ENCODE data around the gene TSEN34. TPM values are rescaled to one million over a fixed set of nuclear protein-coding genes. Genes with fewer than 3 reads are reported as not detected.
A peak's percentile ranks its signal among the peaks of the same experiment; 100 is the strongest.

The TSEN34 gene
- total RNA-seq, 1 experiment from 2014 or later = 32.0 TPM

DNA sequence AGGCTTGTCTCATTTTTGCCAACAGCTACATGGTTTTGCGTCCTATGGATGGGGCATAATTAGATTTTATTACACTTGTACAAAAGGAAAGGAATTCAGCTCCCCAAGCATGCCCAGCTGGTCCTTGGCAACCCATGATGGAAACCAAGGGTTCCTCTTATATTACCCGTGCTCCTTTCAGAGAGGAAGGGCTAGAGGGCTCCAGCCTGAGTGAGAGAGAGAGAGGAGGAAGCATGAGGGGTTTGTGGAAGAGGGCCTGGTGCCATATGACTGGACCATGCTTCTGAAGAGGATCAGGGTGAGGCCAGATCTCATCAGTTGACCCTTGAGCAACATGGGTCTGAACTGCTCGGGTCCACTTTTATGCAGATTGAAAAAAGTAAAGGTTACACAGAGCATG lies 6.0 kb downstream of the TSEN34 start:
- TF ChIP-seq SMAD3 (CRISPR knock-in tag; IDR thresholded peaks at IDR 0.05; ENCODE audit: borderline replicate concordance) = no peak
- no peak overlapping the region; the same call in 1 of the 2 replicates for H3K27ac Mint-ChIP-seq
- H3K4me1 Mint-ChIP-seq = peaks cover 27% of the 10 kb centered on the region
- DNase-seq (ENCODE audit: low spot score) (no peak), ATAC-seq (no peak)
- no peaks in the 10 kb centered on the region for H3K27me3 Mint-ChIP-seq (ENCODE audit: low read depth)
- ChIA-PET POLR2A (no interaction called here), CTCF (interaction anchor here (1.0 kb wide), 1 partner anchor 17 kb away, joined by 3 read pairs; no protein-coding TSS in a partner anchor)
- no peaks in the 10 kb centered on the region for H3K9me3 Mint-ChIP-seq
- peaks cover 44% of the 10 kb centered on the region for H3K36me3 Mint-ChIP-seq
- H3K4me3 Mint-ChIP-seq = no peak overlapping the region

DNA sequence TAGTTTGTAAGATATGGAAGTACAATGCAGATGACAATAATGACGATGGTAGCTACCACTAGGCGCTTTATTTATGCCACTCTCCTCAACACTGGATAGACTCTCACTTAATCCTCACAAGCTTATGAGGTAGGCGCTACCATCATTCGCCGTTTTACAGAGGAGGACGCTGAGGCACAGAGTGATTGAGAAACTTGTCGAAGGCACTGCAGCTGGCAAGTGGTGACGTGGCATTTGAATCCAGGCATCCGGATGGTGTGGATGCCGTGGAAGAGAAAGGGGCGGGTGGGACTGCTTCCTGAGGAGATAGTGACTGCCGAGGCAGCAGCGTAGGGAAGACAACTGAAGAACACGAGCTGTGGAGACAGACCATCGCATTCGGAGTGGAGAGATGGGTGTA lies 8.3 kb downstream of the TSEN34 start:
- H3K4me1 Mint-ChIP-seq = peaks cover 39% of the 10 kb centered on the region
- no peak for TF ChIP-seq FOXJ3 (CRISPR knock-in tag; IDR thresholded peaks at IDR 0.05; ENCODE audit: borderline replicate concordance)
- TF ChIP-seq, protein P1, sequence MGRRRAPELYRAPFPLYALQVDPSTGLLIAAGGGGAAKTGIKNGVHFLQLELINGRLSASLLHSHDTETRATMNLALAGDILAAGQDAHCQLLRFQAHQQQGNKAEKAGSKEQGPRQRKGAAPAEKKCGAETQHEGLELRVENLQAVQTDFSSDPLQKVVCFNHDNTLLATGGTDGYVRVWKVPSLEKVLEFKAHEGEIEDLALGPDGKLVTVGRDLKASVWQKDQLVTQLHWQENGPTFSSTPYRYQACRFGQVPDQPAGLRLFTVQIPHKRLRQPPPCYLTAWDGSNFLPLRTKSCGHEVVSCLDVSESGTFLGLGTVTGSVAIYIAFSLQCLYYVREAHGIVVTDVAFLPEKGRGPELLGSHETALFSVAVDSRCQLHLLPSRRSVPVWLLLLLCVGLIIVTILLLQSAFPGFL (CRISPR knock-in tag; IDR thresholded peaks at IDR 0.05; ENCODE audit: borderline replicate concordance) = no peak
- no peak for TF ChIP-seq SOX15 (CRISPR knock-in tag; IDR thresholded peaks at IDR 0.05)
- no peaks in the 10 kb centered on the region for H3K27me3 Mint-ChIP-seq (ENCODE audit: low read depth)
- no peak for ATAC-seq
- ChIA-PET POLR2A (interaction anchor here (2.0 kb wide), 1 partner anchor 9 kb away, joined by 7 read pairs; no protein-coding TSS in a partner anchor), CTCF (interaction anchor here (0.6 to 1.2 kb wide), 2 partner anchors 11 to 946 kb away, joined by 3 to 6 read pairs; partner anchors contain the start of gene MBOAT7)
- H3K36me3 Mint-ChIP-seq = peaks cover 49% of the 10 kb centered on the region
- no peaks in the 10 kb centered on the region for H3K9me3 Mint-ChIP-seq
- H3K27ac Mint-ChIP-seq = peak overlapping the region; percentile 96
- DNase-seq (ENCODE audit: low spot score) = no peak
- H3K4me3 Mint-ChIP-seq = peak overlapping the region; percentile 100

DNA sequence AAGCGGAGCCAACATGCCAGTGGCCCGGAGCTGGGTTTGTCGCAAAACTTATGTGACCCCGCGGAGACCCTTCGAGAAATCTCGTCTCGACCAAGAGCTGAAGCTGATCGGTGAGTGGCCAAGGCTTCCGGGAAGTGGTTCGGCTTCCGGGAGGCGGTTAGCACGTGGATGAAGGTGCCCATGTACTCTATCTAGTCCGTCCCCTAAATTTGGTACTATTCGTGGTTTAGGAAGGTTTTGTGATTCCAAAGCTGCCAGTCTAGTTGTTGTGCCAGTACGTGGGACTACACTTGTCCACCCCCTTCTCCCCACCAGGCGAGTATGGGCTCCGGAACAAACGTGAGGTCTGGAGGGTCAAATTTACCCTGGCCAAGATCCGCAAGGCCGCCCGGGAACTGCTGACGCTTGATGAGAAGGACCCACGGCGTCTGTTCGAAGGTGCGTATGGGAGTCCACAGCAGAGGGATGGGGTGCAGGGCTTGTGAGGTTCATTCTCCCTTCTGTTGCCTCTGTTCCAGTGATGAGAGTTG lies 10.1 kb downstream of the TSEN34 start:
- H3K4me3 Mint-ChIP-seq = peak overlapping the region; percentile 100
- TF ChIP-seq, protein P2, sequence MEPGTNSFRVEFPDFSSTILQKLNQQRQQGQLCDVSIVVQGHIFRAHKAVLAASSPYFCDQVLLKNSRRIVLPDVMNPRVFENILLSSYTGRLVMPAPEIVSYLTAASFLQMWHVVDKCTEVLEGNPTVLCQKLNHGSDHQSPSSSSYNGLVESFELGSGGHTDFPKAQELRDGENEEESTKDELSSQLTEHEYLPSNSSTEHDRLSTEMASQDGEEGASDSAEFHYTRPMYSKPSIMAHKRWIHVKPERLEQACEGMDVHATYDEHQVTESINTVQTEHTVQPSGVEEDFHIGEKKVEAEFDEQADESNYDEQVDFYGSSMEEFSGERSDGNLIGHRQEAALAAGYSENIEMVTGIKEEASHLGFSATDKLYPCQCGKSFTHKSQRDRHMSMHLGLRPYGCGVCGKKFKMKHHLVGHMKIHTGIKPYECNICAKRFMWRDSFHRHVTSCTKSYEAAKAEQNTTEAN (CRISPR knock-in tag; IDR thresholded peaks at IDR 0.05) = 0 out of 2 replicates have a peak, but pooled peaks have one; percentile 26
- TF ChIP-seq ZNF219 (CRISPR knock-in tag; IDR thresholded peaks at IDR 0.05; ENCODE audit: borderline replicate concordance) (no peak), MYBL2 (CRISPR knock-in tag; IDR thresholded peaks at IDR 0.05) (peak; percentile 53; the same call in 1 of the 2 replicates), IRF2 (CRISPR knock-in tag; IDR thresholded peaks at IDR 0.05; ENCODE audit: borderline replicate concordance, low read depth) (no peak)
- CTCF ChIA-PET = interaction anchor here (0.6 to 0.9 kb wide), 2 partner anchors 10 to 392 kb away, joined by 3 to 4 read pairs; partner anchors contain the start of gene TSEN34
- H3K27ac Mint-ChIP-seq = peak overlapping the region; percentile 100
- ATAC-seq (no peak), DNase-seq (ENCODE audit: low spot score) (no peak)
- H3K4me1 Mint-ChIP-seq = peaks cover 53% of the 10 kb centered on the region
- H3K36me3 Mint-ChIP-seq = peaks cover 57% of the 10 kb centered on the region
- no peaks in the 10 kb centered on the region for H3K27me3 Mint-ChIP-seq (ENCODE audit: low read depth)
- POLR2A ChIA-PET = interaction anchor here (0.6 to 3.0 kb wide), 4 partner anchors 11 to 1439 kb away, joined by 3 to 25 read pairs (median 3); partner anchors contain the start of genes MBOAT7 and TSEN34
- no peaks in the 10 kb centered on the region for H3K9me3 Mint-ChIP-seq

DNA sequence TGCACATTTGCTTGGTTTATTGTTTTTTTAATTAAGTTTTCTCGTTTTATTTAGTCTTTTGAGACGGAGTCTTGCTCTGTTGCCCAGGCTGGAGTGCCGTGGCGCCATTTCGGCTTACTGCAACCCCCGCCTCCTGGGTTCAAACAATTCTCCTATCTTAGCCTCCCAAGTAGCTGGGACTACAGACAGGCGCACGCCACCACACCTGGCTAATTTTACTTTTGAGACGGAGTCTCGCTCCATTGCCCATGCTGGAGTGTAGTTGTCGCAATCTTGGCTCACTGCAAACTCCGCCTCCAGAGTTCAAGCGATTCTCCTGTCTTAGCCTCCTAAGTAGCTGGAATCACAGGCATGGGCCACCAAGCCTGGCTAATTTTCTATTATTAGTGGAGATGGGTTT lies 10.9 kb downstream of the TSEN34 start:
- ATAC-seq (no peak), DNase-seq (ENCODE audit: low spot score) (no peak)
- peak; percentile 58; the same call in 1 of the 2 replicates for TF ChIP-seq ZNF121 (CRISPR knock-in tag; IDR thresholded peaks at IDR 0.05)
- TF ChIP-seq, protein P3, sequence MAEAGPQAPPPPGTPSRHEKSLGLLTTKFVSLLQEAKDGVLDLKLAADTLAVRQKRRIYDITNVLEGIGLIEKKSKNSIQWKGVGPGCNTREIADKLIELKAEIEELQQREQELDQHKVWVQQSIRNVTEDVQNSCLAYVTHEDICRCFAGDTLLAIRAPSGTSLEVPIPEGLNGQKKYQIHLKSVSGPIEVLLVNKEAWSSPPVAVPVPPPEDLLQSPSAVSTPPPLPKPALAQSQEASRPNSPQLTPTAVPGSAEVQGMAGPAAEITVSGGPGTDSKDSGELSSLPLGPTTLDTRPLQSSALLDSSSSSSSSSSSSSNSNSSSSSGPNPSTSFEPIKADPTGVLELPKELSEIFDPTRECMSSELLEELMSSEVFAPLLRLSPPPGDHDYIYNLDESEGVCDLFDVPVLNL (CRISPR knock-in tag; IDR thresholded peaks at IDR 0.05; ENCODE audit: borderline replicate concordance, low read depth) = no peak
- Mint-ChIP-seq H3K4me1 (peaks cover 58% of the 10 kb centered on the region), H3K9me3 (no peaks in the 10 kb centered on the region), H3K4me3 (peak overlapping the region; percentile 100), H3K27me3 (ENCODE audit: low read depth) (no peaks in the 10 kb centered on the region), H3K36me3 (peaks cover 64% of the 10 kb centered on the region), H3K27ac (peak overlapping the region; percentile 100)
- CTCF ChIA-PET = interaction anchor here (0.9 to 1.9 kb wide), 2 partner anchors 11 to 64 kb away, joined by 4 to 6 read pairs; partner anchors contain the start of gene TSEN34
- POLR2A ChIA-PET = interaction anchor here (3.0 kb wide), 1 partner anchor 12 kb away, joined by 25 read pairs; the partner anchor contains the start of genes MBOAT7 and TSEN34

DNA sequence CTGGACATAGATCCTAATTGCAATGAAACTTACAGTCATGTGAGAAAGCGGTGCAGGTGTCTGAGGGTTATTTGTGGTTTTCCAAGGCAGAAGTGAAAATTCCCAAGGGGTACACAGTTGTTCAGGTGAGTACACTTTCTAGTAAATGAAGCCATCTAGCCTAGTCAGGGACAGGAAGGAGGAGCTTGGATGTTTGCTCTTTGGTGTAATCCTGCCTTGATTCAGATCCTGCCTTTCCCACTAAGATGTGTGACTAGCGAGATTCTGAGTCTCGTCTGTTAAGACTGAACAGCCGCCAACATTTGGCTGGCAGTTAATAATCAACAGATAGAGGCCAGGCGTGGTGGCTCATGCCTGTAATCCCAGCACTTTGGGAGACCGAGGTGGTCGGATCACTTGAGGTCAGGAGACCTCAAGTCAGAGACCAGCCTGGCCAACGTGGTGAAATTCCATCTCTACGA lies 12.1 kb downstream of the TSEN34 start:
- TF ChIP-seq EMX1 (CRISPR knock-in tag; IDR thresholded peaks at IDR 0.05) = 0 out of 2 replicates have a peak, but pooled peaks have one; percentile 19
- no peak for TF ChIP-seq ZNF416 (CRISPR knock-in tag; IDR thresholded peaks at IDR 0.05)
- Mint-ChIP-seq H3K27me3 (ENCODE audit: low read depth) (no peaks in the 10 kb centered on the region), H3K27ac (peak overlapping the region; percentile 100), H3K4me1 (peaks cover 68% of the 10 kb centered on the region), H3K4me3 (peak overlapping the region; percentile 100), H3K36me3 (peaks cover 76% of the 10 kb centered on the region), H3K9me3 (no peaks in the 10 kb centered on the region)
- DNase-seq (ENCODE audit: low spot score) (no peak), ATAC-seq (no peak)
- POLR2A ChIA-PET = no interaction called here
- CTCF ChIA-PET = interaction anchor here (1.9 kb wide), 1 partner anchor 63 kb away, joined by 6 read pairs; no protein-coding TSS in a partner anchor
